ENCODE results near the gene FBXO2.
"Not testable (repeated sequence)": the region's sequence is repeated elsewhere in the genome, so short reads cannot be mapped to it uniquely, and the experiment has no call there.

DNA sequence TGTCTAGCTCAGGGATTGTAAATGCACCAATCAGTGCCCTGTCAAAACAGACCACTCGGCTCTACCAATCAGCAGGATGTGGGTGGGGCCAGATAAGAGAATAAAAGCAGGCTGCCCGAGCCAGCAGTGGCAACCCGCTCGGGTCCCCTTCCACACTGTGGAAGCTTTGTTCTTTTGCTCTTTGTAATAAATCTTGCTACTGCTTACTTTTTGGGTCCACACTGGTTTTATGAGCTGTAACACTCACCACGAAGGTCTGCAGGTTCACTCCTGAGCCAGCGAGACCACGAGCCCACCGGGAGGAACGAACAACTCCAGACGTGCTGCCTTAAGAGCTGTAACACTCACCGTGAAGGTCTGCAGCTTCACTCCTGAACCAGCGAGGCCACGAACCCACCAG lies 44.9 kb downstream of the FBXO2 start:
- TF ChIP-seq, protein P1, sequence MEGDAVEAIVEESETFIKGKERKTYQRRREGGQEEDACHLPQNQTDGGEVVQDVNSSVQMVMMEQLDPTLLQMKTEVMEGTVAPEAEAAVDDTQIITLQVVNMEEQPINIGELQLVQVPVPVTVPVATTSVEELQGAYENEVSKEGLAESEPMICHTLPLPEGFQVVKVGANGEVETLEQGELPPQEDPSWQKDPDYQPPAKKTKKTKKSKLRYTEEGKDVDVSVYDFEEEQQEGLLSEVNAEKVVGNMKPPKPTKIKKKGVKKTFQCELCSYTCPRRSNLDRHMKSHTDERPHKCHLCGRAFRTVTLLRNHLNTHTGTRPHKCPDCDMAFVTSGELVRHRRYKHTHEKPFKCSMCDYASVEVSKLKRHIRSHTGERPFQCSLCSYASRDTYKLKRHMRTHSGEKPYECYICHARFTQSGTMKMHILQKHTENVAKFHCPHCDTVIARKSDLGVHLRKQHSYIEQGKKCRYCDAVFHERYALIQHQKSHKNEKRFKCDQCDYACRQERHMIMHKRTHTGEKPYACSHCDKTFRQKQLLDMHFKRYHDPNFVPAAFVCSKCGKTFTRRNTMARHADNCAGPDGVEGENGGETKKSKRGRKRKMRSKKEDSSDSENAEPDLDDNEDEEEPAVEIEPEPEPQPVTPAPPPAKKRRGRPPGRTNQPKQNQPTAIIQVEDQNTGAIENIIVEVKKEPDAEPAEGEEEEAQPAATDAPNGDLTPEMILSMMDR (IDR thresholded peaks at IDR 0.05), result not testable (repeated sequence)
- not testable (repeated sequence) for TF ChIP-seq POLR2A (IDR thresholded peaks at IDR 0.05)

Data from heart left ventricle (tissue), 13 donors.